ENCODE data around the gene FHIP1B. TPM values are rescaled to one million over a fixed set of nuclear protein-coding genes. Genes with fewer than 3 reads are reported as not detected.

Gene FHIP1B
- total RNA-seq, 3 donors from 2014 or later: 78.0 to 195 (median 92.1) TPM

GRCh38 chr11:6219359-6219758, 15.1 kb downstream of the FHIP1B start:
- Histone ChIP-seq H3K4me1 (ENCODE audit: low read depth) (peaks cover 4% of the 10 kb centered on the region), H3K36me3 (ENCODE audit: low read depth) (peaks cover 29% of the 10 kb centered on the region), H3K4me3 (no peak overlapping the region), H3K9me3 (no peaks in the 10 kb centered on the region)
- ATAC-seq (peak; percentile 96), DNase-seq (peak in 1 of 3 donors; percentile 51)
- intact Hi-C loops (cut with DNase I, micrococcal nuclease): no loop called here
- TF ChIP-seq CTCF (IDR thresholded peaks at IDR 0.05): no peak

DNA sequence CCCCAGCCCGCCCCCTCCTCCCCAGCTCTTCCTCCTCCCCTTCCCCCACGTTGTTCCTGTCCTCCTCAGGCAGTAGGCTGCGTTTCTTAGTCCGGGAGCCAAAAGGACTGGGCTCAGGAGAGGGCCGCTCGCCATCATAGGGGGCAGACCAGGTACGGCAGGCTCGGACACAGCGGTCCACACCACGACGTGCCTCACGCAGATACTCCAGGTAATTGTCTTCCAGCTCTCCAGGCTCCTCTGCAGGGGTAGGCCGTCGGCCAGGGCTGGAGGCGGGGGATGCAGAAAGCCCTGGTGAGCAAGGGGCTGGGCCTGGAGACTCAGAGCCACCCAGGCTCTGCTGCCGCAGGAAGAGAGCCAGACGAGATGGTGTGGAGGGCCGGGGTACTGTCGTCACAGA, 16.7 kb downstream of the FHIP1B start:
- intact Hi-C loops (cut with DNase I, micrococcal nuclease): no loop called here
- TF ChIP-seq CTCF (IDR thresholded peaks at IDR 0.05): no peak
- Histone ChIP-seq H3K4me1 (ENCODE audit: low read depth) (peaks cover 4% of the 10 kb centered on the region), H3K36me3 (ENCODE audit: low read depth) (peaks cover 24% of the 10 kb centered on the region), H3K4me3 (no peak overlapping the region), H3K9me3 (no peaks in the 10 kb centered on the region)
- DNase-seq (no peak), ATAC-seq (no peak)

DNA sequence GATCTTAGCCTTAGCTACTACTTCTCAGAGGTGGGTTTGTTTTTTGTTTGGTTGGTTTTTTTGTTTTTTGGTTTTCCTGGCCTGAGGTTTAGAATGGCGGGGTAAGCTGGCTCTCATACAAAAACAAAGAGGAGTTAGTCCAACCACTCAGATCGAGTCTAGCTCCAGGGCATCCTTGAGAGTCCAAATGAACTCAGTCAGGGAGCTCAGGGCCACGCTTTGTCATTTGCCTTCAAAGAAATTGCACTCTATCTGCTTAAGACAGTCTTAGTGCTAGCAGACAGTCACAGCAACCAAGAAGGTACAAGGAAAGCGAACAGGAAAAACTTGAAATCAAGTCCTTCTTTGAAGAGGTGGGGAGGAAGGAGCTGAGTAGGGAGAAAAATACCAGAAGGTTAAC, 17.9 kb downstream of the FHIP1B start:
- no peak for TF ChIP-seq CTCF (IDR thresholded peaks at IDR 0.05)
- ATAC-seq: no peak
- no peak for DNase-seq
- Histone ChIP-seq H3K4me3 (no peak overlapping the region), H3K4me1 (ENCODE audit: low read depth) (peaks cover 4% of the 10 kb centered on the region), H3K9me3 (no peaks in the 10 kb centered on the region), H3K36me3 (ENCODE audit: low read depth) (peaks cover 25% of the 10 kb centered on the region)
- intact Hi-C loops (cut with DNase I, micrococcal nuclease): no loop called here

- H3K36me3 ChIP-seq (ENCODE audit: low read depth): peaks cover 26% of the 10 kb centered on the region
- ATAC-seq (no peak), DNase-seq (no peak)
- TF ChIP-seq CTCF (IDR thresholded peaks at IDR 0.05): no peak
- intact Hi-C loops (cut with DNase I, micrococcal nuclease): no loop called here
- H3K4me3 ChIP-seq: no peak overlapping the region
- H3K4me1 ChIP-seq (ENCODE audit: low read depth): no peaks in the 10 kb centered on the region
- no peaks in the 10 kb centered on the region for H3K9me3 ChIP-seq
Observed at GRCh38 chr11:6214530-6214929, 19.9 kb downstream of the FHIP1B start.

- intact Hi-C loops (cut with DNase I, micrococcal nuclease): no loop called here
- no peak for TF ChIP-seq CTCF (IDR thresholded peaks at IDR 0.05)
- DNase-seq (no peak), ATAC-seq (peak; percentile 10)
- H3K4me3 ChIP-seq: no peak overlapping the region
- no peaks in the 10 kb centered on the region for H3K4me1 ChIP-seq (ENCODE audit: low read depth)
- no peaks in the 10 kb centered on the region for H3K9me3 ChIP-seq
- peaks cover 13% of the 10 kb centered on the region for H3K36me3 ChIP-seq (ENCODE audit: low read depth)
Observed at GRCh38 chr11:6210274-6210955, 24.0 kb downstream of the FHIP1B start.

- Histone ChIP-seq H3K36me3 (ENCODE audit: low read depth) (peaks cover 12% of the 10 kb centered on the region), H3K9me3 (no peaks in the 10 kb centered on the region), H3K4me3 (no peak overlapping the region), H3K4me1 (ENCODE audit: low read depth) (no peaks in the 10 kb centered on the region)
- peak; percentile 16 for ATAC-seq
- intact Hi-C loops (cut with DNase I, micrococcal nuclease): no loop called here
- no peak for TF ChIP-seq CTCF (IDR thresholded peaks at IDR 0.05)
- no peak for DNase-seq
Observed at GRCh38 chr11:6209801-6210200, 24.6 kb downstream of the FHIP1B start.
